GM19043 (cell line): ENCODE results near the gene TRABD2B.
"Not testable (repeated sequence)": the region's sequence is repeated elsewhere in the genome, so short reads cannot be mapped to it uniquely, and the experiment has no call there.

ENCODE experiments used
- ATAC-seq: cut with Tn5 transposase; IDR thresholded peaks from one replicate; pipeline ENCODE4 v1.9.1; 2021; ENCODE audit warnings: low read depth; ENCODE audit not compliant: unreplicated experiment

Gene TRABD2B

GRCh38 chr1:47970882-47971281 lies 26.3 kb downstream of the TRABD2B start:
- no peak for ATAC-seq

DNA sequence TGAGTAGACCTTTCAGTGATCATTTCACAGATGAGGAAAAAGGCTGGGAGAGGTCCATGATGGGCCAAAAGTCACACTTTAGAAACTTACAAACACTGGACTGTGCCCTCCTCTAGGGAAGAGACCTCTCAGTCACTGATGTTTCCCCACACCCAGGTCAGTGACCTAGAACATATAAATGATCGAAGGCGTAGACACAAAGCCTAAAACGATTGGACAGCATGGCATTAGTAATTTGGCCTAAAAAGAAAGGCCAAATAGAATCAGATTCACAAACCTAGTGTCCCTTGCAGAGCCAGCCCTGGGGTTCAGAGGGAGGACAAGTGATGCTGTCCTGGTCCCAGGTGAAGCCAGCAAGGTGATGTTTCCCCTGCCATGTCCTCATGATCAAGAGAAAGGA lies 27.7 kb downstream of the TRABD2B start:
- no peak for ATAC-seq

DNA sequence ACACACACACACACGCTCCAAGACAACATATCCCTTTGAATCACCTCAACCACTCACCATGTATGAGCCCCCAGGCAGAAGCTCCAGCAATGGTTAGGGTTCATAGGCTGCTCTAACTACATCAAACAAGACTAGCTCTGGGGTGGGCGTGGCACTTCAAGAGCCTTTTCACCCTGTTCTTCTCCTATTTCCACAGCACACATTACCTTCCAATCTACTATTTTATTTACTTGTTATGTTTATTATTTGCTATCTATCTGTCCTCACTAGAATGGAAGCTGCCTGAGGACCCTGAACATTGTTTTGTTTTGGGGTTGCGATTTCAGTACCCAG lies 28.7 kb downstream of the TRABD2B start:
- no peak for ATAC-seq

DNA sequence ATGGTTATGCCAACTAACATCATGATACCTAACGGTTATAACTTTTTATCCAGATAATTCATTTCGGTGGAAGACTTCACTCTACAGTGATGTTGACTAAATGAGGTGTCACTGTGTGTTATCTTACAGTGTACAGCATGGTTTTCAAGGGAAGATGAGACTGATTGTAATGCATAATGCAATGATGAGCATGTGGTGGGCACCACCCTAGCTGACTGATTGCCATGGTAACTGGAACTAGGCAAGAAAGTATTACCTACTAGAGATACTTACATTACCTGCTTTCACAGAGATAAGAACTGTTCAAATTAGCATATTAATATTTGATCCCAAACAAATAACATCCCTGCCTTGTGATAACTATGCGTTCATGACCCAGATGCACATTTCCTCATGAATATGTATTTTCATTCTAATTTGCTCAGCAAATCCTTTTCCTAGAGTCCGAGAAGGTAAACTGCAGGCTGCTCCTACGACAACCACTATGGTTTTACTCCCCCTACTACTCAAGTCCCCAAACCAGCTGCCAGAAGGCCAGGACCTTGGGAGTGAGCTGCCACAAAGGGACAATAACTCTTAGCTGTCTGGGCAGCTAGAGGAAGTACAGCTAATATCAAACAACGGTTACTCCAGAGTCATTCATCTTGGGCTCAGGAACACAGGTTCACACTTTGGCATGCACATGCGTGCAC lies 29.2 kb downstream of the TRABD2B start:
- no peak for ATAC-seq

- no peak for ATAC-seq
Measured at GRCh38 chr1:47965816-47966215, 31.4 kb downstream of the TRABD2B start.

DNA sequence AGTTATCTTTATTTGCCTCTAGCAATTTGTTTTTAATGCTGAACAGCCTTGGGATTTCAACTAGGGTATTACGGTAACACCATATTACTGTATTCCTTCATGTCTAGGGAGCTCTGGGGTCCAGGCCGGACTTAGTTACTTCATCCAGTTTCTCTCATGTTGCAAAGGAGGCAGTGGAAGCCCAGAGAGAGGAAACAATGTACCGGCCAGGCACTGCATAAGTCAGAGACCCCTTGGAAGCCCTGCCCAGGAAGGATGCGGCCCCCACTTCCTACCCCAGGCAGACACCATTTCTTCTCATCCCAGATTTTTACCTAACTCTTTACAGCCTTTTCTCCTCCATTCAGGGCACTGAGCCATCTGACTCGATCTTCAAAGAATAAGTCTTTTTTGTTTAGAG lies 32.5 kb downstream of the TRABD2B start:
- no peak for ATAC-seq

GRCh38 chr1:47963568-47964358 lies 33.4 kb downstream of the TRABD2B start:
- ATAC-seq: no peak

- no peak for ATAC-seq
Measured at GRCh38 chr1:47962750-47963492, 34.3 kb downstream of the TRABD2B start.

DNA sequence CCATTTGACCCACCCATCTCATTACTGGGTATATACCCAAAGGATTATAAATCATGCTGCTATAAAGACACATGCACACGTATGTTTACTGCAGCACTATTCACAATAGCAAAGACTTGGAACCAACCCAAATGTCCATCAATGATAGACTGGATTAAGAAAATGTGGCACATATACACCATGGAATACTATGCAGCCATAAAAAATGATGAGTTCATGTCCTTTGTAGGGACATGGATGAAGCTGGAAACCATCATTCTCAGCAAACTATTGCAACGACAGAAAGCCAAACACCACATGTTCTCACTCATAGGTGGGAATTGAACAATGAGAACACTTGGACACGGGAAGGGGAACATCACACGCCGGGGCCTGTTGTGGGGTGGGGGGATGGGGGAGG lies 35.4 kb downstream of the TRABD2B start:
- not testable (repeated sequence) for ATAC-seq

DNA sequence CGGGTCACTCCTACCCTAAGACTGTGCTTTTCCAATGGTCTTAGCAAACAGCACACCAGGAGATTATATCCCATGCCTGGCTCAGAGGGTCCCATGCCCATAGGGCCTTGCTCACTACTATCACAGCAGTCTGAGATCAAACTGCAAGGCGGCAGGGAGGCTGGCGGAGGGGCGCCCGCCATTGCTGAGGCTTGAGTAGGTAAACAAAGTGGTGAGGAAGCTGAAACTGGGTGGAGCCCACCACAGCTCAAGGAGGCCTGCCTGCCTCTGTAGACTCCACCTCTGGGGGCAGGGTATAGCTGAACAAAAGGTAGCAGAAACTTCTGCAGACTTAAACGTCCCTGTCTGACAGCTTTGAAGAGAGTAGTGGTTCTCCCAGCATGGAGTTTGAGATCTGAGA lies 40.7 kb downstream of the TRABD2B start:
- not testable (repeated sequence) for ATAC-seq

DNA sequence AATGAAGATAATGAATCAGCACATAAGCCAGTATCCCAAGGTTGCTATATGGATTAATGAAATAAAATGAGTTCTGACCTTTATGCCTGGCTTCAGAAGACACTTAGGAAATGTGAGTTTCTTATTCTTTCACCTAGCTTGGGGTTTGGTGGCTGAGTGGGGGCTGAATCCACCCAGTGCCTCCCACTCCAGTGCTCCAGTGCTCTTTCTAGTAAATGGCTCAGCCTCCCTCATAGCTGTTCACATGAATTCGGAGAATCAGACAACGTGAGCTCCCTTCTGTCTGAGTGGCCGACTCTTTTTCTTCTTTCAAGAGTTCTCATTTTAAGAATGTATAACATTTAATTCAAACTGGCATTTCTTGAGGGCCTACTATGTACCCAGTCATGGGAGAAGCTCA lies 43.5 kb downstream of the TRABD2B start:
- no peak for ATAC-seq

DNA sequence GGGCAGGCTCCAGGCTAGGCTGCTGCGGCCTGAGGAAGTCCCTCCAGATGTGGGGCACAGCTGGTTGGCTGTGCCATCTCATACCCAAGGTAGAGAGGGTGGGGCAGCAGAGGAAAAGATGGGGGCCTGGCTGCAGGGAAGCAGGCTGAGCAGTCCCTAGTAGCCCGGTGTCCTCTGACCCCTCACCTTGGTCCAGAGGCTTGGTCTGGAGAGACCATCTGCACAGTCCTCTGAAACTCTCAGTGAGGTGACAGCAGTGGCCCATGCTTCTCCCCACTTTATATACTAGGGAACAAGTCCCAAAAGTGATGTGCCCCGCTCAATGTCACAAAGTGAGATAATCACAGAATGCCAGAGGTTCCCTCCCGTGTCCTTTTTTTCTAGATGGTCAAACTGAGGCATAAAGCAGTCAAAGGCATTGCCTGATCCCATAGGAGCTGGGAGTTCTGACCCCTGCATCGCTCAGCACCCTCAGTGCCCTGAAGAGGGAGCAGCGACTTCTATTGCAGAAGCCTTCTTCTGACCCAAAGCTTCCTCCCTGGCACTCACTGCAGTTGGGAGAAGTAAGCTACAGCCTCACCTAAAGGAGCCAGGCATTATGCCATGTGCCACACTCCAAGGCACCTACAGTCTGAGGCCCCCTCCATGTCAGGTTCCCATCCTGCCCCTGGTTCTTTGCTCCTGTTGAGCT lies 45.5 kb downstream of the TRABD2B start:
- no peak for ATAC-seq

DNA sequence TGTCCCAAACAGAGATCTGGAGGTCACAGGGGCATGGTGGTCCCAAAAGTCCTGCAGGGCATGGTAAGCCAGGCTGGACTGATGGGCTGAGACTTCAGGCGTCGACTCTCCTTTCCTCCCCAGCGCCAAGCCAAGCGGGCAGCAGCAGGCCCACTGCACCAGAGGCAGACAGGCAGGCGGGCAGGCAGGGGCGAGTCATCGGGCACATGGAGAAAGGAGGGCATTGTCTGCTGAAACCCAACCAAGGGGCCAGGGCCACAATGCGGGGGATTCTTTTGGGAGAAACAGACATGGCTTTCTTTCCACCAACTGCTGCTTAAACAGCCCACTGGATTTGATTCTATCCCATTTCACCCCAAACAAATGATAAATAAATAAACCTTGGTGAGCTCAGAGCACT lies 46.2 kb downstream of the TRABD2B start:
- no peak for ATAC-seq

DNA sequence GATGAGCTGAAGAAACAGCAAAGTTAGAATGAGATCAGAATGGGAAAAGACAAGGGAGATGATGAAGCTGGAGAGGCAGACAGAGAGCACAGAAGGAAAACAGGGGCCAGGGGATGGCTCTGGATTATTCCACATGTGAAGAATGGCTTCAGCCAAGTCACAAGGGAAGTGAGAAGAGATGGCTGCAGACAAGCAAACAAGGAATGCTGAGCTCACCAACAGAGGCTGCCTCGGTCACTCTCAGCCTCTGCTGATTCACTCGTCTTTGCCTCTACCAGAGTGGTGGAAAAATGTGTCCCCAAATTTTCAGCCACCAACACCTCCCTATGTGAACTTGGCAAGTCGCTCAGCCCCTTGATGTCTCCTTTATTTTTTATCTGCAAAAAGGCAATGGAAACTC lies 46.7 kb downstream of the TRABD2B start:
- no peak for ATAC-seq

DNA sequence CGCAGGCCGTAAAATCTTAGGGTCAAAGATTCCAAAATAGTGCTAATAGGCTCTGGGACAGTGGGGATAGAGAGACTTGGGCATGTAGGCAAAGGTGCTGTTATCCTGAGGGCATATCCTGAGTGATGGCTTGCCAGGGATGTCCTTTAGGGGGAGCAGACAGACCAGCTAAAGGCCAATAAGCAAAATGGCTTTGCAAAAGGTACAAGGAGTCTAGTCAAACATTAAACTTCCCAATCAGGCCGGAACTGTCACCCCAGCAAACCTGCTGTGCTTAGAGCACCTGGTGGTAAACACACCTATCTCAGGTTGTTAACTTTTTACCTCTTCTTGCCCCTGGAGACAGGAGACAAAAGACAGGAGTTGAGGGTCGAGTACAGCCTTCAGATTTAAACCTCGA lies 49.1 kb downstream of the TRABD2B start:
- ATAC-seq: no peak

- no peak for ATAC-seq
Measured at GRCh38 chr1:47947531-47947930, 49.7 kb downstream of the TRABD2B start.

DNA sequence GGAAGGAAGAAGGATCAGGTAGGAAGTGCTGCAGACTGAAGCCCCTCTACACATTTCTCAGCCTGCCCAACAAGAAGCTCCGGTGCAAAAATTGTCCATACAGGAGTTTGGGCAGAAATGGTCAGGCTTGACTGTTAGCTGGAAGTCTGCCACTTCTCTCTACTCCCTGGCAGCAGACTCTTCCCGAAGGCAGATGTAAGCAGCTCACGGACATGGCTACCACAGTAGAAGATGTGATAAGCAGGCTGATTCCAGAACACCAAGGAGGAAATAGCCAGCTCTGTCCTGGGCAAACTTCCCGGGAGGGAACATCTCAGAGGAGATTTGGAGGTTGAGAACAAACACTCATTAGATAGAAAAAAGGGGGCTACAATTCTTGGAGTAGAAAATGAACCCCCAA lies 52.6 kb downstream of the TRABD2B start:
- no peak for ATAC-seq

- ATAC-seq: no peak
Measured at GRCh38 chr1:47942240-47942629, 55.0 kb downstream of the TRABD2B start.

- no peak for ATAC-seq
Measured at GRCh38 chr1:47941609-47942239, 55.5 kb downstream of the TRABD2B start.

GRCh38 chr1:47940779-47941178 lies 56.4 kb downstream of the TRABD2B start:
- ATAC-seq: no peak

DNA sequence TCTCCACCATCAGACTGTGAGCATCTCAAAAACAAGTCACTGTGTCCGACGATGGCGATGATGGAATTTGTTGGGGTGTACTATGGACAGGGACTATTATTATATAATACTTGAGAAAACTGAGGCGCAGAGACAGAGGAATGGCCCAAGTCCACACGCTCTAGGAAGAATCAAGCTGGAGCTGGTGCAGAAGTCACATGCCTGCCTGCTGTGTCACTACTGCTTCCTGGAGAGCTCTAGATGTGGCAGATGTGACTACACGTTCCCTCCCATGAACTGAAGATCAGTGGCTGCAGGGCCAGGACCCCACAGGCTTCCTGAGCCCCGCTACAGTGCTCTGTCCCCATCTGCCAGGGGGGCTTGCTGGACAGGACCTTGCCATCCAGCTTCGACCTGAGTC lies 56.9 kb downstream of the TRABD2B start:
- ATAC-seq: no peak
